ENCODE measurements around the gene ACTRT2.

GRCh38 chr1:3016641-3017439 is 4.4 kb upstream of the ACTRT2 start:
- TF ChIP-seq CTCF (IDR thresholded peaks at IDR 0.05) (no peak), EP300 (IDR thresholded peaks at IDR 0.05) (no peak), POLR2A (IDR thresholded peaks at IDR 0.05) (no peak)
